Liver (tissue), 9 donors: ENCODE measurements around the gene GAS6. TPM values are rescaled to one million over a fixed set of nuclear protein-coding genes. Genes with fewer than 3 reads are reported as not detected.
A peak's percentile ranks its signal among the peaks of the same experiment; 100 is the strongest.

Experiments
- DNase-seq: peaks from one replicate; pipeline ENCODE4 v3.0.0-alpha.2; 2017; ENCODE audit warnings: low spot score
- H3K27ac ChIP-seq, 2 donors: one replicate each; pipeline ENCODE4 v1.7.0; 2013; ENCODE audit warnings: inconsistent platforms in 2 of 2, low read length in 2 of 2, control low read depth in 1 of 2, low read depth in 1 of 2, mild to moderate bottlenecking in 1 of 2
- H3K27me3 ChIP-seq, 4 donors: one replicate each; pipeline versions ENCODE4 v1.6.1 to v1.7.0; 2013; ENCODE audit warnings: low read length in 3 of 4, inconsistent platforms in 1 of 4, mild to moderate bottlenecking in 1 of 4, moderate library complexity in 1 of 4; ENCODE audit not compliant: control insufficient read depth in 4 of 4, insufficient read depth in 4 of 4
- H3K36me3 ChIP-seq, 4 donors: one replicate each; pipeline versions ENCODE4 v1.6.1 to v1.7.0; 2013; ENCODE audit warnings: low read length in 3 of 4, mild to moderate bottlenecking in 3 of 4, low read depth in 1 of 4, moderate library complexity in 1 of 4; ENCODE audit not compliant: control insufficient read depth in 4 of 4, insufficient read depth in 3 of 4
- H3K4me1 ChIP-seq, 4 donors: one replicate each; pipeline versions ENCODE4 v1.6.1 to v1.7.0; 2013; ENCODE audit warnings: low read length in 3 of 4, mild to moderate bottlenecking in 3 of 4, moderate library complexity in 1 of 4; ENCODE audit not compliant: control insufficient read depth in 4 of 4, insufficient read depth in 4 of 4
- H3K4me3 ChIP-seq, 3 donors: one replicate each; pipeline versions ENCODE4 v1.6.1 to v1.7.0; 2013; ENCODE audit warnings: low read length in 3 of 3, control low read depth in 1 of 3, low read depth in 1 of 3, mild to moderate bottlenecking in 1 of 3
- H3K9ac ChIP-seq, 2 donors: one replicate each; pipeline ENCODE4 v1.7.0; 2013; ENCODE audit warnings: low read length in 2 of 2, mild to moderate bottlenecking in 2 of 2, moderate library complexity in 2 of 2, control low read depth in 1 of 2, low read depth in 1 of 2
- H3K9me3 ChIP-seq, 4 donors: one replicate each; pipeline versions ENCODE4 v1.6.1 to v1.7.0; 2013; ENCODE audit warnings: low read length in 3 of 4; ENCODE audit not compliant: control insufficient read depth in 4 of 4
- EGR1 ChIP-seq, 2 donors: IDR thresholded peaks; 2 replicates each; pipeline ENCODE4 v1.6.1; 2016 to 2018; ENCODE audit warnings: antibody characterized with exemption in 2 of 2, low read depth in 2 of 2
- FOXA1 ChIP-seq: IDR thresholded peaks from 2 replicates; pipeline ENCODE4 v1.6.1; 2016; ENCODE audit warnings: antibody characterized with exemption
- FOXA2 ChIP-seq: IDR thresholded peaks from 2 replicates; pipeline ENCODE4 v1.6.1; 2016; ENCODE audit warnings: antibody characterized with exemption
- GABPA ChIP-seq, 2 donors: IDR thresholded peaks in 1 of 2; conservative IDR thresholded peaks in 1 of 2; 2 replicates each; pipeline ENCODE4 v1.6.1; 2016; ENCODE audit warnings: antibody characterized with exemption in 2 of 2, mild to moderate bottlenecking in 1 of 2, moderate library complexity in 1 of 2
- HNF4A ChIP-seq, 2 donors: conservative IDR thresholded peaks; 2 replicates each; pipeline ENCODE4 v1.6.1; 2016; ENCODE audit warnings: antibody characterized with exemption in 2 of 2, mild to moderate bottlenecking in 2 of 2
- JUND ChIP-seq, 2 donors: IDR thresholded peaks; 2 replicates each; pipeline ENCODE4 v1.6.1; 2016; ENCODE audit warnings: antibody characterized with exemption in 2 of 2
- NR2F2 ChIP-seq: IDR thresholded peaks from 2 replicates; pipeline ENCODE4 v1.6.1; 2016; ENCODE audit warnings: antibody characterized with exemption
- RXRA ChIP-seq, 2 donors: IDR thresholded peaks; 2 replicates each; pipeline ENCODE4 v1.6.1; 2017 to 2018; ENCODE audit warnings: antibody characterized with exemption in 2 of 2, mild to moderate bottlenecking in 1 of 2
- TAF1 ChIP-seq: conservative IDR thresholded peaks from 2 replicates; pipeline ENCODE4 v1.6.1; 2016; ENCODE audit warnings: antibody characterized with exemption, mild to moderate bottlenecking
- YY1 ChIP-seq: IDR thresholded peaks from 2 replicates; pipeline ENCODE4 v1.6.1; 2016; ENCODE audit warnings: antibody characterized with exemption, mild to moderate bottlenecking
- WGBS: extraction: QIAGEN DNeasy Blood & Tissue Kit; methylation state at CpG from one replicate; pipeline ENCODE4 v1.1.7; 2013; 5-methylcytosine and 5-hydroxymethylcytosine counted together
- polyA plus RNA-seq, 2 donors: library from polyadenylated mRNA; stranded (reverse) in 1 of 2; unstranded in 1 of 2; fragments of 200-250 nt in 1 of 2; fragments of >200 nt in 1 of 2; fragmentation: Nextera tagmentation in 1 of 2; extraction: Ambion mirVana in 1 of 2; gene quantifications; one replicate each; pipeline versions ENCODE4 v1.2.1 to v1.2.3, GENCODE V29; 2013 to 2015
- total RNA-seq, 2 donors: library from RNA; depleted of rRNA; stranded (reverse); fragments of >200 nt; gene quantifications; one replicate each; pipeline ENCODE4 v1.2.3, GENCODE V29; 2014
- TF ChIP-seq, protein P1 (sequence below): IDR thresholded peaks from 2 replicates; pipeline ENCODE4 v1.6.1; 2016; ENCODE audit warnings: antibody characterized with exemption
- TF ChIP-seq, protein P2 (sequence below): IDR thresholded peaks from 2 replicates; pipeline ENCODE4 v1.6.1; 2016; ENCODE audit warnings: antibody characterized with exemption
- TF ChIP-seq, protein P3 (sequence below): IDR thresholded peaks from 2 replicates; pipeline ENCODE4 v1.6.1; 2016; ENCODE audit warnings: antibody characterized with exemption
- TF ChIP-seq, protein P4 (sequence below): IDR thresholded peaks from 2 replicates; pipeline ENCODE4 v1.6.1; 2016; ENCODE audit warnings: antibody characterized with exemption, mild to moderate bottlenecking
- TF ChIP-seq, protein P5 (sequence below): fragments of 150-350 bp; IDR thresholded peaks from 2 replicates; pipeline ENCODE4 v1.5.1; 2017; ENCODE audit warnings: improper control_type of control experiment, low read depth, low read length; ENCODE audit not compliant: missing input control
- donor health status: healthy.
- donor health status: healthy.
- donor health status: healthy.
- donor health status: healthy.
- donor health status: healthy.

The GAS6 gene
- total and polyA plus RNA-seq, 4 donors: 2.5 to 30.2 (median 9.1) TPM

DNA sequence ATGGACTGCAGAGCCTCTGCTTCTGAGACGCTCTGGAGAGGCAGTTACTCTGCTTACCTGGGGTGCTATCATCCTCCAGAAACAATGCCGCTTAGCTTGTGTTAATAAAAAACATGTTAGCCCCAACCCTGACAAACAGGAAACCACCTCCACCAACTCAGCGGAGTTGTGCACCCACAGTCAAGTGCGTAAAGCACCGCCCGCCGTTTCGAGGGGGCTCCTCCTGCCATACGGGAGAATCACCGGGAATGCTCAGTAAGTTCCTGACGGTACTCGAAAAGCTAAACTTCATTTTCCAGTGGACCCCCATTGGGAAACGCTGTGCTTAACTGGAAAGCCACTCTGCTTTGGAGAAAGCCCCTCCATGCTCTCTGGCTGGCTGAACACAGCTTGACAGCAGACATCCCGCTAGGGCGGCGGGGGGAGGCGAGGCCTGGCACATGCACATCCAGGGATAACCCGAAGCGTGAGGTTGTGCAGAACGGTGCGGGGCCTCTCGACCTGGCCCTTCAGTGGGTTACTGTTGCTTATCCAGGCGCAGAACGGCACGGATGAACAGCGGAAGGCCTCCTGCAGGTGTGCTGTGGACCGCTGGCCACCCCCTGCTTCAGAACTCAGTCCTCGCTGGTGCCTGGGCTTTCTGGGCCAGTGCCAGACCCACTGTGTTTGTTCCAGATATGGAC lies 17.1 kb downstream of the GAS6 start (continued):
- TF ChIP-seq, protein P1, sequence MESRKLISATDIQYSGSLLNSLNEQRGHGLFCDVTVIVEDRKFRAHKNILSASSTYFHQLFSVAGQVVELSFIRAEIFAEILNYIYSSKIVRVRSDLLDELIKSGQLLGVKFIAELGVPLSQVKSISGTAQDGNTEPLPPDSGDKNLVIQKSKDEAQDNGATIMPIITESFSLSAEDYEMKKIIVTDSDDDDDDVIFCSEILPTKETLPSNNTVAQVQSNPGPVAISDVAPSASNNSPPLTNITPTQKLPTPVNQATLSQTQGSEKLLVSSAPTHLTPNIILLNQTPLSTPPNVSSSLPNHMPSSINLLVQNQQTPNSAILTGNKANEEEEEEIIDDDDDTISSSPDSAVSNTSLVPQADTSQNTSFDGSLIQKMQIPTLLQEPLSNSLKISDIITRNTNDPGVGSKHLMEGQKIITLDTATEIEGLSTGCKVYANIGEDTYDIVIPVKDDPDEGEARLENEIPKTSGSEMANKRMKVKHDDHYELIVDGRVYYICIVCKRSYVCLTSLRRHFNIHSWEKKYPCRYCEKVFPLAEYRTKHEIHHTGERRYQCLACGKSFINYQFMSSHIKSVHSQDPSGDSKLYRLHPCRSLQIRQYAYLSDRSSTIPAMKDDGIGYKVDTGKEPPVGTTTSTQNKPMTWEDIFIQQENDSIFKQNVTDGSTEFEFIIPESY: no peak
- TF ChIP-seq, protein P2, sequence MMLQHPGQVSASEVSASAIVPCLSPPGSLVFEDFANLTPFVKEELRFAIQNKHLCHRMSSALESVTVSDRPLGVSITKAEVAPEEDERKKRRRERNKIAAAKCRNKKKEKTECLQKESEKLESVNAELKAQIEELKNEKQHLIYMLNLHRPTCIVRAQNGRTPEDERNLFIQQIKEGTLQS: no peak
- TF ChIP-seq NR2F2: no peak
- no peak for TF ChIP-seq EGR1 (IDR thresholded peaks at IDR 0.05; ENCODE audit: low read depth in 2 of 2)
- no peak for TF ChIP-seq HNF4A (conservative IDR thresholded peaks at IDR 0.05)
- TF ChIP-seq FOXA1: no peak
- no peak for TF ChIP-seq GABPA (IDR thresholded peaks at IDR 0.05 in 1 of 2, conservative IDR thresholded peaks at IDR 0.05 in 1 of 2)
- TF ChIP-seq JUND (IDR thresholded peaks at IDR 0.05): no peak
- TF ChIP-seq, protein P3, sequence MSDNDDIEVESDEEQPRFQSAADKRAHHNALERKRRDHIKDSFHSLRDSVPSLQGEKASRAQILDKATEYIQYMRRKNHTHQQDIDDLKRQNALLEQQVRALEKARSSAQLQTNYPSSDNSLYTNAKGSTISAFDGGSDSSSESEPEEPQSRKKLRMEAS: no peak

DNA sequence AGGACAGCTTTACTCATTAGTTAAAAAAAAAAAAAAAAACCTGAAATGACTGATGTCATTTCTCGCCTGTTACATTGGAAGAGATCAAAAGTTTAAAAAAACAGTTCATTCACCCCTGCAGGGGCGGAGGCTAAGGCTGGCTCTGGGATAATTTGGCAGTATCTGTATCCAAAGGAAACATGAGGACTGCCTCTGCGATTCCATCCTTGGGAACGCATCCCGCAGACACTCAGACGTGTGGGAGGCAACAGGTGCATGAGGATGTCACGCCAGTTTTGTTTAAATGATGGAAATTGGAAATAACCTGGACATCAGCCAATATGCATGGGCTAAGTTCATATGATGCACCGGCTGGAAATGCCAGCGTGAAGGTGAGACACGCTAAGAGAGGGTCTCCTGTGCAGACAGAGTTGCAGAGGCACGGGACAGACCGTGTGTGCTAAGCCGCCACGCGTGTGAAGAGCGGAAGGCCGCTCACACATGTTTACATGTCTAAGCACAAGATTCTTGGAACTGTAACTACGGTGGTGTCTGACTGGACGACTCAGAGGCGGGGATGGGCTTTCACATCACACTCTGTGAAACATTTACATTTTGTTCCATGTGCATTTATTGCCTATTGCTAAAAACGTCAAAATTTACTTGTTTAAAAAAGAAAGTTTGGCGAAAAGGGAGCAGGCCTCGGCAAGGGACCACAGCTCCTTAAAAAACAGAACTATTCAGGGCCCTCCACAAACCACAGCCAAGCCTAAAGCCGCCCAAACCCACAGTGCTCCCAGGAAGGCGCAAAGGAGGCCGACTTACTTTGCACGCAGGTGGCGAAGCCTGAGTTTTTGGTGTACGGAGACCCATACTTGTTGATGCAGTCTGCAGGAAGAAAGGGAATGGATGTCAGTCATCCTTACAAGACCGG lies 17.9 kb downstream of the GAS6 start:
- Histone ChIP-seq H3K9ac (no peak overlapping the region), H3K4me1 (peaks cover 2 to 21% (median 7%) of the 10 kb centered on the region in 4 donors), H3K9me3 (no peaks in the 10 kb centered on the region), H3K4me3 (no peak overlapping the region), H3K36me3 (no peaks in the 10 kb centered on the region), H3K27ac (peak overlapping the region; percentile 58 to 91), H3K27me3 (no peaks in the 10 kb centered on the region)
- 75% methylated on average over 30 of the region's 30 CpGs for WGBS
- TF ChIP-seq RXRA (IDR thresholded peaks at IDR 0.05) (peak; percentile 20 to 96), TAF1 (no peak), JUND (IDR thresholded peaks at IDR 0.05) (peak in 1 of 2 donors; percentile 80), FOXA1 (peak; percentile 16), HNF4A (conservative IDR thresholded peaks at IDR 0.05) (peak in 1 of 2 donors; percentile 70), FOXA2 (peak; percentile 9), YY1 (peak; percentile 44)
- TF ChIP-seq, protein P3: peak; percentile 24
- TF ChIP-seq, protein P4, sequence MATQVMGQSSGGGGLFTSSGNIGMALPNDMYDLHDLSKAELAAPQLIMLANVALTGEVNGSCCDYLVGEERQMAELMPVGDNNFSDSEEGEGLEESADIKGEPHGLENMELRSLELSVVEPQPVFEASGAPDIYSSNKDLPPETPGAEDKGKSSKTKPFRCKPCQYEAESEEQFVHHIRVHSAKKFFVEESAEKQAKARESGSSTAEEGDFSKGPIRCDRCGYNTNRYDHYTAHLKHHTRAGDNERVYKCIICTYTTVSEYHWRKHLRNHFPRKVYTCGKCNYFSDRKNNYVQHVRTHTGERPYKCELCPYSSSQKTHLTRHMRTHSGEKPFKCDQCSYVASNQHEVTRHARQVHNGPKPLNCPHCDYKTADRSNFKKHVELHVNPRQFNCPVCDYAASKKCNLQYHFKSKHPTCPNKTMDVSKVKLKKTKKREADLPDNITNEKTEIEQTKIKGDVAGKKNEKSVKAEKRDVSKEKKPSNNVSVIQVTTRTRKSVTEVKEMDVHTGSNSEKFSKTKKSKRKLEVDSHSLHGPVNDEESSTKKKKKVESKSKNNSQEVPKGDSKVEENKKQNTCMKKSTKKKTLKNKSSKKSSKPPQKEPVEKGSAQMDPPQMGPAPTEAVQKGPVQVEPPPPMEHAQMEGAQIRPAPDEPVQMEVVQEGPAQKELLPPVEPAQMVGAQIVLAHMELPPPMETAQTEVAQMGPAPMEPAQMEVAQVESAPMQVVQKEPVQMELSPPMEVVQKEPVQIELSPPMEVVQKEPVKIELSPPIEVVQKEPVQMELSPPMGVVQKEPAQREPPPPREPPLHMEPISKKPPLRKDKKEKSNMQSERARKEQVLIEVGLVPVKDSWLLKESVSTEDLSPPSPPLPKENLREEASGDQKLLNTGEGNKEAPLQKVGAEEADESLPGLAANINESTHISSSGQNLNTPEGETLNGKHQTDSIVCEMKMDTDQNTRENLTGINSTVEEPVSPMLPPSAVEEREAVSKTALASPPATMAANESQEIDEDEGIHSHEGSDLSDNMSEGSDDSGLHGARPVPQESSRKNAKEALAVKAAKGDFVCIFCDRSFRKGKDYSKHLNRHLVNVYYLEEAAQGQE: no peak
- TF ChIP-seq, protein P2: no peak
- TF ChIP-seq, protein P1: peak; percentile 67
- TF ChIP-seq, protein P5, sequence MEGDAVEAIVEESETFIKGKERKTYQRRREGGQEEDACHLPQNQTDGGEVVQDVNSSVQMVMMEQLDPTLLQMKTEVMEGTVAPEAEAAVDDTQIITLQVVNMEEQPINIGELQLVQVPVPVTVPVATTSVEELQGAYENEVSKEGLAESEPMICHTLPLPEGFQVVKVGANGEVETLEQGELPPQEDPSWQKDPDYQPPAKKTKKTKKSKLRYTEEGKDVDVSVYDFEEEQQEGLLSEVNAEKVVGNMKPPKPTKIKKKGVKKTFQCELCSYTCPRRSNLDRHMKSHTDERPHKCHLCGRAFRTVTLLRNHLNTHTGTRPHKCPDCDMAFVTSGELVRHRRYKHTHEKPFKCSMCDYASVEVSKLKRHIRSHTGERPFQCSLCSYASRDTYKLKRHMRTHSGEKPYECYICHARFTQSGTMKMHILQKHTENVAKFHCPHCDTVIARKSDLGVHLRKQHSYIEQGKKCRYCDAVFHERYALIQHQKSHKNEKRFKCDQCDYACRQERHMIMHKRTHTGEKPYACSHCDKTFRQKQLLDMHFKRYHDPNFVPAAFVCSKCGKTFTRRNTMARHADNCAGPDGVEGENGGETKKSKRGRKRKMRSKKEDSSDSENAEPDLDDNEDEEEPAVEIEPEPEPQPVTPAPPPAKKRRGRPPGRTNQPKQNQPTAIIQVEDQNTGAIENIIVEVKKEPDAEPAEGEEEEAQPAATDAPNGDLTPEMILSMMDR: no peak
- no peak for DNase-seq
